Measurements from ENCODE around the gene TOE1.

The TOE1 gene

GRCh38 chr1:45327644-45328515, 12.1 kb upstream of the TOE1 start:
- no peak for DNase-seq

- no peak for DNase-seq
These were observed 11.3 kb upstream of the TOE1 start for GRCh38 chr1:45328680-45329079.

DNA sequence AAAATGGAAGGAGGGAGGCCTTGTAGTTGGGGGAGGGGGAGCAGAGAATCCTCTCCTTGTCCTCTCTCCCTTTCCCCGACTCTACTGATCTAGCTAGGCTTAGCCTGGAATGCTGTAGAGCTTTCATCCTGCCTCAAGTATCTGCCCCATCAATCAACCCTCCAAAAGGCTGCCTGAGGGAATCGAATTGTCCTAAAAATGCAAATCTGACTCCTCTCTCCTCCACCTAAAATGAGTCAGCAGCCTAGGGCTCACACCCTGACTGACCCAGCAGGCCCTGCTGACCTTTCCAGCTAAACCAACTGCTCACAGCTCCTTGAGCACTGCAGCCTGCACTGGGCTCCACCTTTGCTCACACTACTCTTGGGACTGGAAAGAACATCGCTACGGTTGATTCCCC, 10.5 kb upstream of the TOE1 start:
- DNase-seq = no peak

DNA sequence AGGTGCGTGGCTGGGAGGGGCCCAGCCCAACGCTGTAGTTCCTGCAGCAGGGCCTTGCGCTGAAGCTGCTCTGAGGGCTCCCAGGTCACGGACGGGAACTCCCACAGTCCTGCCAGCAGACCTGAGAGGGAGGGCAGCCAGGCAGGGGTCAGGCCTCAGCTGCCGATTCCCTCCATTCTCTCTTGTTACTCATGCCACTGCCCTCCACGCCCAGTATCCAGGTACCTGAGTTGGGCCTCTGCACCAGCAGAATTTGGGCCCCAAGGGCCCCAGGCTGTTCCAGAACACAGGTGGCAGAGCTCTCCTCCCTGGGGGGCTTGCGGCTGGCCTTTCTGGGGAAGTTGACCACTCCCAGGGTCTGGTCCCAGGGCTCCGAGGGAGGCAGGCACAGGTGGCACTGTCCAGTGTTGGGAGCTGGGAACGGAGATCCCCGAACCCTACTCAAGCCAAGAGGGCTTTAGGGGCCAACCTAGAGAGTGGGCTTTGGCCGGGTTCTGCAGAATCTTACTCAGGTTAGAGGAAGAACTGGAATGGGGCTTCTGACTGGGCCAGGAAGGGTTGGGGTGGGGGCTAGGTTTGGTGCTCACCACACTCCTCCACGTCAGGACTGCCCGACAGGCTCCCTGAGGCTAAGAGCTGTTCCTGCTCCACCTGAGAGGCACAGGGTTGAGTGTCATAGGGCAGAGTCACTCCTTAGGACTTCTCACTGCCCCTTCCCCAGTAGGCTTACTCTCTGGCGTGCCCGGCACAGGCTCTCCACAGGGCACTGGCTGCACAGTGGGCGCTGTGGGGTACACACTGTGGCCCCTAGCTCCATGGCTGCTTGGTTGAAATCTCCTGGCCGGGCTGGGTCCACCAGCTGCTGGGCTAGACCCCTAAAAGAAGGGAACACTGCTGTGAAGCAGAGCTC, 8.3 kb upstream of the TOE1 start:
- DNase-seq = no peak

- no peak for DNase-seq
These were observed 7.6 kb upstream of the TOE1 start for GRCh38 chr1:45332346-45332720.

DNA sequence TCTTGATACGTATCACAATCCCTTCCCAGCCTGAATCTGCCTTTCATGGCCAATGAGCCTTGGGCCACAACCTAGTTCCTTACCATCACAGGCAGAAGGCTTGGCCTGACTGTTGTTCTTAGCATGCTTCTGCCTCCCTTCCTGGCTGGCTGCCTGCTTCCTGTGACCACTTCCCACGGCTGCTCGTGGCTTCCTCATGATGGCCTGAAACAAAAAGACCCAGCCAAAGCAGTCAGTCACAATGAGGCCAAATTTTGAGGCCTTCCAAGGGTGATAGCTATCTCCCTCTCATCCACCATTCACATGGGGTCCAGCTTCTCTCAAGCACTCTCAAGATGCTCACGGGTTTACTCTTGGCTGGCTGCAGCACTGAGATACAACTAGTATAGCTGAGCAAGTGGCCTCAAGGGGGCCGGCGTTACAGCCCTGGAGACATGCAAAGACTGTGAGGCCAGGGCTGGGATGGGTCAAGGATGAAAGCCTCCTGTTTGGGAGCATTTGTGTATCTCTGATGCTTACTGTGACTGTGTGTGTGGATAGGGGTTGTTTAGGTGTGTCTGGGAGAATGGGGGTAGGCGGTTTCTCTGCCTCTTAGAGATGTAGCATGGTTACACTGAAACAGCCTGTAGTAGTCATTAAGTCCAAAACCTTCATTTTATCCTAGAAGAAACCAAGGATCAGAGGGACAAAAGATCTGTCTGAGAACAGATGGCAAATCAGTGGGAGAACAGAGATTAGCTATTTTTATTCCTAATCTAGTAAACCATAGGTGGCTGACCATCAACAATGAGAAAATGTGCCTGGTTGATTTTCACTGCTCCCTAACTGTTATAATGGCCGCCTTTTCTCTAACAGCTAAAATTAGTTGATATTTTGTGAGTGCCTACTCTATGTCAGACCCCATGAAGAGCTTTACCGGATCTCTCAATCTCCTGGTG, 5.4 kb upstream of the TOE1 start:
- DNase-seq = no peak

DNA sequence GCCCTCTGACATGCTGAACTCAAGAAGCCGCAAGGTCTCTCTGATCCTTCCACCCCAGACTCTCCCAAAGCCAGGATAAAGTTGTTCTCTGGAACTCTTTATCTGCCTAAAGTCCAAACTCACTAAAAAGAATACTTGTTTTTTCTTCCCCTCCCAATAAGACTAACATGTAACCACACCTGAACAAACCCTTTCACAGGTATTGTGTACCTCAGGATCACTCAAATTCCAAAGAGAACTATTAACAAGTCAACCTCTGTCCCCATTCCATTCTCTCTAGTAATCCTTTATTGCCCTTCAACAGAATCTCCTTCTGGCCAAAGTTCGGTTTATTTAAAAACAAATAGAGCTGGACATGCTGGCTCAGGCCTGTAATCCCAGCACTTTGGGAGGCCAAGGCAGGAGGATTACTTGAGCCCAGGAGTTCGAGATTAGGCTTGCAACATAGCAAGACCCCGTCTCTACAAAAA, 4.1 kb upstream of the TOE1 start:
- DNase-seq = no peak

DNA sequence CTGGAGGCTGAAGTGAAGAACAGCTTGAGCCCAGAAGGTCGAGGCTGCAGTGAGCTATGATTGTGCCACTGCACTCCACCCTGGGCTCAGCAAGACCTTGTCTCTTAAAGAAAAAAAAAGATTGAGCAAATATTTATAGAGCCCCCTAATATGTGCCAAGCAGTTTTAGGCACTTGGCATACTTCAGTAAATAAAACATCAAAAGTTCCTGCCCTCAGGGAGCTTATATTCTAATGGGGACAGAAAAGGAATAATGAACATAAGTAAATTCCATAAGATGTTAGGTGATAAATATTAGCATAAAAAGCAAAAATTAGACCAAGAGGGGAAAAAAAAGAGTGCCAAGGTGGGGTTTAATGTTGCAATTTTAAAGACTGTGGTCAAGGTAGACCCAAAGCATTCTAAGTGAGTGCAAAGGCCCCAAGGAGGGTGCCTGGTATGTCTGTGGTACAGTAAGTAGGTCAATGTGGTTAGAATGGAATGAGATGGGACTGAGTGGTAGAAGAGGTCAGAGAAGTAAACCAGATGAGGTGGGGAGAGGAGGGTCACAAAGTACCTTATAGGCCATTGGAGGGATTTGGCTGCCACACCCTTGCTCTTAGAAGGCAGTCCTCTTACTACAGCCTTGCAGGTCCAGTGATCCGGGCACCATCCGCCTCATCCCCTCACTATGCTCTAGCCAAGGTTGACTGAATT, 2.2 kb upstream of the TOE1 start:
- DNase-seq = no peak

- no peak for DNase-seq
These were observed 971 bp downstream of the TOE1 start for GRCh38 chr1:45340816-45341466.

DNA sequence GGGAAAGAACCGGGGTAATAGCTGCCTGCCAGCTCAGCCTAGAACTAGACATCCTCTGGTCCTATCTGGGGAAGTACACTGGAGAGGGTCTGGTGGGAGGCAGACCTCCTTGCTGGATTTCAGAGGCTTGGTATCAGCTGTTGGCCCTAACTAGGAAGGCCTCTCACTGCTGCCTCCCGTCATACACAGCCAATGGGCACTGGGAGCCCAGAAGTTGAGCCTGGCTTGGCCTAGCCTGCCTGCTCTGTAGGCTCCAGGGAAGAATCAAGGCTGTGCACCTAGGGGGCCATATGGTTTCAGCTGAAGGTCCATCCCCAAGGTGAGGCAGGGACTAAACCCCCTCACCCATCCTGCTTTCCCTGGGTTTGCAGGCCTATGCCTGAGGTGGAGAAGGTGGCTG, 4.5 kb downstream of the TOE1 start:
- no peak for DNase-seq

- no peak for DNase-seq
These were observed 5.0 kb downstream of the TOE1 start for GRCh38 chr1:45345014-45345413.

- DNase-seq = no peak
These were observed 6.5 kb downstream of the TOE1 start for GRCh38 chr1:45346473-45346872.

DNA sequence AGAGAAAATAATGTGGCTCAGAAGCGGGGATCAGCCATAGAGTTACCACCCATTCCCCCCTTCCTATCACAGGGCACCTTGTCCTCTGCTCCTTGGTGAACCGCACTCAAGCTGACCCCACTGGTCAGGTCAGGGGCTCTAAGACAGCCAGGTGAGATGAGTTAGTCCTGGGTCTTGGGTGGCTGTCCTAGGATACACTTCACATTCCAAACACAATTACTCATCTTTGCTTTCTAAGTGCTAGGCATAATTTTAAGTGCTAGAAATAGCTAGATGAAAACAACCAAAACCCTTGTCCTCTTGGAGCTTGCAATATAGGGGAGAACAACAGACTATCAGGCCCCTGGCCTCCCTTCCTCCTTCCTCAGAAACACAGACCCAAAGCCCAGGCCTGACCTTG, 8.1 kb downstream of the TOE1 start:
- DNase-seq = no peak

GRCh38 chr1:45348609-45348965, 8.6 kb downstream of the TOE1 start:
- DNase-seq = no peak

DNA sequence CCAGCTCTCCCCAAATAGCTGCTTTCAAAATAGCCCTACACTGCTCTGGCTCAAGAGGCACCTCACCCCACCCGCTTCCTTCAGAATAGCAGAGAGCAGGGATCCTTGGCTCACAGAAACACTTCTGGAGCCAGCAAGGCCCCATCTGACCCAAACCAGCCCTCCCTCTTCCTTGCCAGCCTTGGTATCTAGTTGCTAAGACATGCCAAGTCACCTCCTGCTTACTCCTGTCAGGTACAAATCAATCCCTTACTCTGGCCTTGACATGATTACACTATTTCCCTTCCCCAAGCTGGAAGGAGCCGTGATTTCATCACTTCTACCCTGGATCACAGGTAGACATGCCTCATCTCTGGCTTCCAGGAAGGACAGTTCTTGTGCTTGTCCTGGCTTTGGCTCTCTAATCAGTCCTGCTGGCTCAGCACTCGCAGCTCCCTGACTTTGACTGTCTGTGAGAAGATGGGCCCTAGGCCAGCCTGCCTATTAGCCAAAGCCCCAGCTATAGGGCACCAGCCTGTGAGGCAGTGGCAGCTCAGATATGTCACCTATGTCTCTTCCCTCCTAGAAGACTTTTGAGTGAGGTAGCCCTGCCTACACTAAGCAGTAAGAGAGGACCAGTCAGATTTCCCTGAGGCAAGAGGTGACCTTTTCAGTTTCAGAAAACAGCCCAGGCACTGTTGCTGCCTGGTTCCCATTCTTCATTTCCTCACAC, 9.2 kb downstream of the TOE1 start:
- no peak for DNase-seq

DNA sequence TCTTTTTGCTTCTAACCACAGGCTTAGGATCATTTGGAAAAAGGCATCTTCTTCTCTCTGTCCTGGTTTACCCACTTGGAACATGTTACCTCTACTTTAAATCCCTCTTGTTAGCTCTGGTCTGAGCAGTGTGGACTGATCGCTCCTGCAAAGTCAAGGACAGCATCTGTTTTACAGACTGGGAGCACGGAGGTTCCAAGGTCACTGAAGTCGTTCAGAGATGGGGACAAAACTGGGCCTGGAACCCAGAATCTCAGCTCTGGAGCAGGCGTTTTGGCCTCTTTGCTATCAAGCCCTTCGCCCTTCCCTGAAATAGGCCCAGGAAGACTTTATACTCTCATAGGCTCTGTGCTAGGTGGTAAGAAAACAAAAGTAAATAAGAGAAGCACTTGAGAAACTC, 11.5 kb downstream of the TOE1 start:
- no peak for DNase-seq

- no peak for DNase-seq
These were observed 13.7 kb downstream of the TOE1 start for GRCh38 chr1:45353685-45354084.

DNA sequence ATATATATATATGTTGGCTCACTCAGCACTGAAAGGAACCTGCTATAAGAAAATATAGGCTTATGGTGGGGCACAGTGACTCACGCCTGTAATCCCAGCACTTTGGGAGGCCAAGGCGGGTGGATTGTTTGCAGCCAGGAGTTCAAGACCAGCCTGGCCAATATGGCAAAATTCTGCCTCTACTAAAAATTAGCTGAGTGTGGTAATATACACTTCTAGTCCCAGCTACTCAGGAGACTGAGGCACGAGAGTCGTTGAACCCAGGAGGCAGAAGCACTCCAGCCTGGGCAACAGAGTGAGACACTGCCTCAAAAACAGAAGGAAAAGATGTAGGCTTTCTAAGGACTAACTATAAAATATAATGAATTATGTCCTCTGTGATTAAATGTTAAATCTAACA, 14.9 kb downstream of the TOE1 start:
- no peak for DNase-seq

GRCh38 chr1:45355683-45356082, 15.7 kb downstream of the TOE1 start:
- no peak for DNase-seq

GRCh38 chr1:45356186-45356585, 16.2 kb downstream of the TOE1 start:
- no peak for DNase-seq

GRCh38 chr1:45359882-45360513, 20.0 kb downstream of the TOE1 start:
- peak; percentile 21 for DNase-seq
